Hypothalamus (tissue), 51 donors: ENCODE results near the gene POLR1G.
A peak's percentile ranks its signal among the peaks of the same experiment; 100 is the strongest.
"Not testable (repeated sequence)": the region's sequence is repeated elsewhere in the genome, so short reads cannot be mapped to it uniquely, and the experiment has no call there.

Source experiments
- DNase-seq, 51 donors: peaks; one replicate each; lab custom pipeline; 2025; lab: John Stamatoyannopoulos, UW

Gene POLR1G

GRCh38 chr19:45395821-45396617, 10.4 kb upstream of the POLR1G start:
- DNase-seq: no peak

- DNase-seq: no peak
Measured at GRCh38 chr19:45400192-45400591, 6.3 kb upstream of the POLR1G start.

- DNase-seq: no peak
Measured at GRCh38 chr19:45401815-45402214, 4.6 kb upstream of the POLR1G start.

- no peak for DNase-seq
Measured at GRCh38 chr19:45402298-45403061, 4.0 kb upstream of the POLR1G start.

GRCh38 chr19:45403272-45403671, 3.2 kb upstream of the POLR1G start:
- no peak for DNase-seq

- no peak for DNase-seq
Measured at GRCh38 chr19:45403781-45404556, 2.5 kb upstream of the POLR1G start.

- DNase-seq: peak in 23 of 51 donors; percentile 22 to 61 (median 42)
Measured at GRCh38 chr19:45404557-45405434, 1.6 kb upstream of the POLR1G start, which contains the start of gene PPP1R13L. Gene PPP1R13L, minus strand, starts transcription at chr19:45405069. Its CDS starts 6,751 bp downstream, at chr19:45398318.

GRCh38 chr19:45405435-45406225, 814 bp upstream of the POLR1G start:
- peak; percentile 39 to 96 (median 77) for DNase-seq

- no peak for DNase-seq
Measured at GRCh38 chr19:45407091-45407375, 589 bp downstream of the POLR1G start.

- not testable (repeated sequence) for DNase-seq
Measured at GRCh38 chr19:45407585-45407984, 1.1 kb downstream of the POLR1G start.

GRCh38 chr19:45408121-45408520, 1.7 kb downstream of the POLR1G start:
- DNase-seq: no peak

- DNase-seq: no peak
Measured at GRCh38 chr19:45408830-45409556, 2.5 kb downstream of the POLR1G start.

GRCh38 chr19:45409557-45409920, 3.1 kb downstream of the POLR1G start:
- no peak for DNase-seq

GRCh38 chr19:45410330-45410729, 3.9 kb downstream of the POLR1G start:
- not testable (repeated sequence) for DNase-seq

GRCh38 chr19:45413497-45413896, 7.1 kb downstream of the POLR1G start:
- DNase-seq: no peak

- DNase-seq: no peak
Measured at GRCh38 chr19:45414468-45414867, 8.0 kb downstream of the POLR1G start.

GRCh38 chr19:45417151-45417550, 10.7 kb downstream of the POLR1G start:
- no peak for DNase-seq

GRCh38 chr19:45418802-45419201, 12.4 kb downstream of the POLR1G start:
- DNase-seq: no peak

- DNase-seq: peak in 23 of 51 donors; percentile 8 to 56 (median 36)
Measured at GRCh38 chr19:45419396-45419795, 13.0 kb downstream of the POLR1G start.
